GM12878 (cell line): ENCODE results near the gene BSN.

Experiments
- CREM ChIP-seq: IDR thresholded peaks from 2 replicates; pipeline ENCODE4 v1.6.1; 2014; ENCODE audit warnings: antibody characterized with exemption, low read depth
- EZH2 ChIP-seq: IDR thresholded peaks from 2 replicates; pipeline ENCODE4 v1.6.1; 2012; ENCODE audit warnings: low read depth, mild to moderate bottlenecking, control low read depth, inconsistent platforms, low read length, borderline replicate concordance; ENCODE audit not compliant: control insufficient read depth
- POLR2A ChIP-seq: IDR thresholded peaks from 2 replicates; pipeline ENCODE4 v1.6.1; 2011; ENCODE audit warnings: low read depth, mild to moderate bottlenecking, low read length
- RAD21 ChIP-seq: IDR thresholded peaks from 2 replicates; pipeline ENCODE4 v1.6.1; 2011; ENCODE audit warnings: mild to moderate bottlenecking, low read depth, low read length, moderate library complexity; ENCODE audit not compliant: insufficient read depth
- SUPT20H ChIP-seq: IDR thresholded peaks from 2 replicates; pipeline ENCODE4 v1.6.1; 2011; ENCODE audit warnings: low read depth, mild to moderate bottlenecking, low read length, moderate library complexity, borderline replicate concordance; ENCODE audit not compliant: control insufficient read depth

DNA sequence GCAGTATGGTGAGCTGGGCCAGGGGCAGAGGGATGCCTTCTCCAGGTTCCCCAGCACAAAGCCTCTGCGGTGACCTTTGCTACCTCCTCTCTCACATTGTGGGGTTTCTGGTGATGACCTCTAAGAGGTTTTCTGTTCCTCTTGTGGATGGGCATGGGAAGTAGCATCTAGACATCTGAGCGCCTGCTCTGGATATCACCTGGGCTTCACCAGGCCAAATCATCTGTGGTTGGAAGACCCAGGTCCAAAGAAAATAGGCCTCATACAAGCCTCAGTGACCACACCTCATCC is 126.9 kb downstream of the BSN start:
- TF ChIP-seq CREM (no peak), RAD21 (no peak), SUPT20H (no peak), POLR2A (no peak; the same call in 1 of the 2 replicates), EZH2 (no peak)
